NCI-H2196 (cell line): ENCODE data around the gene CACNA1C.
"Not testable (repeated sequence)": the region's sequence is repeated elsewhere in the genome, so short reads cannot be mapped to it uniquely, and the experiment has no call there.

Experiments
- DNase-seq: peaks from one replicate; lab custom pipeline; 2025; ENCODE audit not compliant: unreplicated experiment; lab: John Stamatoyannopoulos, UW

Gene CACNA1C

GRCh38 chr12:2248901-2249381 is 196.2 kb downstream of the CACNA1C start:
- no peak for DNase-seq

GRCh38 chr12:2250797-2251196 is 198.0 kb downstream of the CACNA1C start:
- DNase-seq, result no peak

DNA sequence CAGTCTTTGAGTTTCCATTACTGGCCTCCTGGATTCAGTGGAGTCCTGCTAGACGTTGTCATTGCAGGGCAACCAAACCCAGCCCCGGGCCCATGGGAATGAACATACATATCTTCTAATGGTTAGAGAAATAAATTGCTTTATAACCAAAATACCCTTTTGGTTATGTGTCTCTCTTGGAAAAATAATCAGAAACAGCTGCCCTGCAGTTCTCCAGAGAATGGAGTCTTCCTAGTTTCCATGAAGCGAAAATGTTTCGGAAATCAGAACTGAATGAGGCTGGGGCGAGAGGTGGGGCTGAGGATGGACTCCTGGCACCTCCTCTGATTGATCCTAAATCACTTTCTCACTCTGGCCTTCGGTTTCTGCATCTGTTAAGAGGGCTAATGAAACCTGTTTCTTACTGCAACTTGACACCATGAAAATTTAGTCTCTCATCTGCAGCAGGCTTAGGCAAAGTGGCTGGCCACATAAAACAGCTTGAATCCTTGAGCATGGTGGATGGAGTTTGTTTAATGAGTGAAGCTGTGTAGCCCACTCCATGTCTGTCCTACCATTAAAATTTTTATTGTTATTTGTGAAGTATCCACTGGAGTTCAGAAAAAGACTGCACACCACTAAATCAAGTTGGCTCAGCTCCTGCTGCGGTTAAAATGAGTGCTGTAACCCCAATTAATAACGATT is 198.9 kb downstream of the CACNA1C start:
- DNase-seq, result no peak

GRCh38 chr12:2255311-2255710 is 202.5 kb downstream of the CACNA1C start:
- DNase-seq, result no peak

DNA sequence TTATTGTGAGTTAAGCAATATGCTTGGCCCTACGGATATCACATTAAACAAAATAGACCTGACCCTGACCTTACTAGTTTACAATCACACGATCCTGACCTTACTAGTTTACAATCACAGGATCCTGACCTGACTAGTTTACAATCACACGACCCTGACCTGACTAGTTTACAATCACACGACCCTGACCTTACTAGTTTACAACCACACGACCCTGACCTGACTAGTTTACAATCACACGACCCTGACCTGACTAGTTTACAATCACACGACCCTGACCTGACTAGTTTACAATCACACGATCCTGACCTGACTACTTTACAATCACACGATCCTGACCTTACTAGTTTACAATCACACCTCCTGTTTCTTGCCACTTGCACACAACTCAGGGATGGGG is 202.9 kb downstream of the CACNA1C start:
- not testable (repeated sequence) for DNase-seq

DNA sequence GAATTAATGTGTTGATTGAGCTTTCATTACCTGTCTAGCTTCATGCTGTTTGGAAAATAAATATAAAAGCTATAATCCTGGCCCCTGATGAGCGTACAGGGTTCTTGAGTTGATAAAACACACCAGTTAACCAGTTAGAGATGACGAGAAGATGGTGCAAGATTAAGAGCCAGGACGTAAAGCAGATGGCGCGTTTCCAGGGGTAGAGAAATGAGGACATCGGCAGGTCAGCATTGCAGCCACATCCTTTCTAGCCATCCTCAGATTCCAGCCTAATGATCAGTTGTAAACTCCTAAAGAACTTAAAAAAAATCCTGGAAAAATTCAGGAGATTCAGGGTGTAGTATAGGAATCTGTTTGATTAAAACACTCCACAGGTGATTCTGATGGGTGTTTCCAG is 203.7 kb downstream of the CACNA1C start:
- DNase-seq, result no peak

GRCh38 chr12:2256915-2257314 is 204.1 kb downstream of the CACNA1C start:
- DNase-seq, result no peak

- DNase-seq, result no peak
Observed at GRCh38 chr12:2258025-2258424, 205.2 kb downstream of the CACNA1C start.

- DNase-seq, result no peak
Observed at GRCh38 chr12:2259369-2259768, 206.6 kb downstream of the CACNA1C start.

DNA sequence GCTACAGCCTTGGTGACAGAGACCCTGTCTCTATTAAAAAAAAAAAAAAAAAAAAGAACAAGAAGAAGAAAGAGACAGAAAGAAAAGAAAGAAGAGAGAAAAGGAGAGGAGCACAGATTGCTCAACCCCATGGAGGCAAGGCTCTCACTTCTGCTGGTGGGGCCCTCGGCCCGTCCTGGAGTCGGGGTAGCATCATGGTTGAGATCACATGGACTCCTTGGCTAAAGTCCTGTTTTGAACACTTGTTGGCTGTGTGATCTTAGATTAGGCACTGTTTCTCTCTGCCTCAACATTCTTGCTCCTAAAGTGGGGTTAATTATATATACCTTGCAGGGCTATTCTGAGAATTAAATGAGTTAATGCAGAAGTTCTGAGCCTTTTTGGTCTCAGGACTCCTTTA is 207.7 kb downstream of the CACNA1C start:
- no peak for DNase-seq

- no peak for DNase-seq
Observed at GRCh38 chr12:2261708-2262107, 208.9 kb downstream of the CACNA1C start.

DNA sequence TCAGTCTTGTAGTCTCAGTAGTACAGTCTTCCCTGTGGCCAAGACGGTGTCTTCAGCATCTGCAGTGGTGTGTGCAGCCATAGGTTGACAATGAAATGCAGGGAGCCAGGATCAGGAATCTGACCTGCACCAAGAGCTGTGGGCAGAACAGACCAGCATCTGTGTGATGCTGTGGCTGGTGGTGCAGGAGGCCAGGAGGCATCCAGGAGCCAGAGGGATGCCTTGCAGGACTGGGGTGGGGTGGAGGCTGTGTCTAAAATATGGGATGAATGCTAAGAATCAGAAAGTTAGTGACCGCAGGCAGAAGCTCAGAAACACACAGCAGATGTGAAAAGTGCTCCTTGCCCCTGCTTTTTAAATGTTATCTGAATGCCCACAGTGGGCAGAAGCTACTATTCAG is 209.7 kb downstream of the CACNA1C start:
- DNase-seq, result no peak

DNA sequence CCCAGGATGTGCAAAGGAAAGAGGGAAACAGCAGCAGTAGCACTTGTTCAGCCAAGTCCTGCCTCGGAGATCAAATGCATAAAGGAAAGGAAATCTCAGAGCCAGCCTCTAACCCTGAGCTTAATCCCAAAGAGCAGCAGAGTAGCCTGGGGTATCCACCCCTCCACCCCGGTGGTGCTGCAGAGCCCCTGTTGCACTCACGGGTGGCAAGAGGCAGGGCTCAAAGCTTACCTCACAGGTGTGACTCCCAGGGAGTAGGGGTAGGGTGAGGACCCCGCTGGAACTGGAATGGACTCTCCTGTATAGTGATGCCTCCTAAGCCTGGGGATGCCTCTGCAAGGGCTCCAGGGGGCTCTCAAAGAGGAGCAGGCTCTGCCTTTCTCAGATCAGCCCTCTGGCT is 211.1 kb downstream of the CACNA1C start:
- no peak for DNase-seq

- DNase-seq, result no peak
Observed at GRCh38 chr12:2264651-2265232, 212.0 kb downstream of the CACNA1C start.

DNA sequence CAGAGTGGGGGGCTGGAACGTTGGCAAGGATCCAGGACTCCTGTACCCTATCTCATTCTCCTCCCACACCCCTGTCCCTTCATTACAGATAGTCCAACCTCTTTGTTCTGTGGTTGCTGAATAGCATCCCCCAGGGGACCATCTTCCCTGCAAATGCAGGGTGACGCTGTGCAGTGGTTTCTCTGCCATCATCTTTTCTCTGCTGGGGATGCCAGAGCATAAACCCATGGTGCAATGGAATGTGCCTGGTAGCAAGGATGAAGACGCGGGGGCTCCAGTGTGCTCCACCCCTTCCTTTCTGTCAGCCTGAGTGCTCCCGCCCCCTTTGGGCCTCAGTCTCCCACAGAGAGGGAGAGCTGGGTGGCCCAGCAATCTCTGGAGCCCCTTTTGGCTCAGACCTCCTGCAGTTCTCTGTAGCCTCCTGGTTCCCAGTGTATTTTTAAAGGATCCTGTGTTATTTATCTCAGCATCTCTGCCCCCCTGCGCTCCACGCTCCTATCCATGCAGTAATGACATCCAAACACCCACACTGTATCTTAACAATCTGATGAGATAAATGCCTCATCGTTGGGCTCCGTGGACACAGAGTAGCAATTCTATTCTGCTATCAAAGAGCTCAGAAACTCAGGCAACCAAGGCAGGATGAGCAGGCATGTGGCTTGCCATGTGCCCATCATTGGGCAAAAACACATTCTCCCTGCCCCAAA is 212.8 kb downstream of the CACNA1C start:
- DNase-seq, result no peak

- no peak for DNase-seq
Observed at GRCh38 chr12:2266666-2267620, 214.2 kb downstream of the CACNA1C start.

DNA sequence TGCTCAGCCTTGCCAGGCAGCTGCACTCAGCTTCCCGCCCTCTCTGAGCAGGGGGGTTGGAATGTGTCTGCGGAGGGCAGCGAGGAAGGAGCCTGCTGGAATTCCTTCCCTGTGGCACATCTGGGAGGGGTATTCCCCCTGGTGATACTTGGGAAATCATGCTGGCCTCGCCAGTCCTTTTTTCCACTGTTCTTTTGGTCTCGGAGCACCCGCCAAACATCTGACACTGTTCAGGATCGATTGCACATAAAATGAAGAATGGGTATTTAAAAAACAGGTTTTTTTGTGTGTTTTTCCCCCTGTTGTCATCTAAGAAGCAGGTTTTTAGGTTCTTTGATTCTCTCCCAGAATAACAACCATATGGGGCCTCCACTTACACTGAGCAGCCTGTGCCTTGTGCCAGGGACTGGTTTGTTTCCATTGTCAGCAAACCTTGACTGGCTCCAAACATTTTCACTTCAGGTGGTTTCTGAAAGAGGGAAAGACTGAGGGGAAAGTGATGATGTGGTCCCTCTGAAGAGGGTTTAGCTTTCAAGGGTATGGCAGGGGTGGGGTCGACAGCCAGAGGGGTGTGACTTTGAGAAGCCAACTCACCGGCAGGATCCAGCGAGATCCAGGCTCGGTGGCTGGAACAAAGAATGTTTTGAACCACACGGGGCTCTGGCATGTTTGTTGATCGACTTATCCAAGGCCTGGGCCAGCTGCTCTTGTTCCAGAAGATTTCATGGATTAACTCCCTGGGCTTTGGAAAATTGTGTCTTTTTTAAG is 215.1 kb downstream of the CACNA1C start:
- no peak for DNase-seq

DNA sequence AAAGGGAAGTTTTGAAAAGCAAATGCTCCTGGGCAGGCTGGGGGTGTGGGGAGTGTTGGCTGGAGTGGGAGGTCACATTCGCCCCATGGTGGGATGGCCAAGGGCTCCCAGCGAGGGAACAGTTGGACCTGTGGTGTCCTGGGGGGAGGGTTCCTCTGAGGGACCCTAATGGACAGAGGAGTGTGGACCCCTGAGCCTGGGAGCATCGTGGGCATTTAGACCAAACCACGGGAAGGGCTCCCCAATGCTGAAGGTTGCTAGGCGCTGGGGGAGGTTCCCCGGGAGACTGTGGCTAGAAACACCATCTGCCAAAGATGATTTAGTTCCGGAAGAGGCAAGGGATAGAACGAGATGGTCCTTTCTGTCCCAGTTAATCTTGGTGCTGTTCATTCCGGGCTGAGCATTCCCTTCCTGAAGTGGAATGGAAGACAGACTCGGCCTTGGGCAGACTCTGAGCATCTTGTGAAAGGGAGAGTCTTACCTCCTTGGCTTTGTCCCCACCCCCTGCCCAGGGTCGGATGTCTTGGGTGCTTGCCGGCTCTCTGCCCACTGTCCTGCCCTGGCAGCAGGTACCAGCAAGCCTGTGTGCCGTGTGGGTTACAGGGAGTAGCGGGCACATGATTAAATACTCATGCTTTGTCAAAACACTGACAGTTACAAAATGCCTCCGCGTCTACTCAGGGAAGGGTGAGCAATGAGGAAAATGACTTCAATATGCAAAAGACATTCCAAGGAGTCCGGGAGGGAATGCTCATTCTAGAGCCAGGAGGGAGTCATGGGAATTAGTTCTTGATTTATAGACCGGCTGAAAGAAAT is 215.9 kb downstream of the CACNA1C start:
- no peak for DNase-seq

GRCh38 chr12:2270846-2271245 is 218.1 kb downstream of the CACNA1C start:
- no peak for DNase-seq

GRCh38 chr12:2271961-2272360 is 219.2 kb downstream of the CACNA1C start:
- DNase-seq, result no peak
